PC-3 (cell line): ENCODE data around the gene RXYLT1.

Experiments
- CTCF ChIP-seq: fragments of 300-600 bp; sonication (generic); conservative IDR thresholded peaks from 2 replicates; pipeline ENCODE4 v1.5.1; 2017; ENCODE audit warnings: antibody characterized with exemption, low read depth, mild to moderate bottlenecking, low read length
- EZH2 ChIP-seq: fragments of 300-600 bp; sonication (generic); IDR thresholded peaks from one replicate; pipeline ENCODE4 v1.6.1; 2017; ENCODE audit warnings: antibody characterized with exemption, mild to moderate bottlenecking, low read length; ENCODE audit not compliant: unreplicated experiment

GRCh38 chr12:63848450-63848849 is 68.7 kb downstream of the RXYLT1 start:
- TF ChIP-seq CTCF (no peak), EZH2 (no peak)
